NCI-H460 (cell line): Measurements from ENCODE around the gene TPM4. TPM values are rescaled to one million over a fixed set of nuclear protein-coding genes. Genes with fewer than 3 reads are reported as not detected.
"Not testable (repeated sequence)": the region's sequence is repeated elsewhere in the genome, so short reads cannot be mapped to it uniquely, and the experiment has no call there.

Experiments used
- DNase-seq: peaks from one replicate; pipeline ENCODE4 v3.0.0-alpha.2; 2016; ENCODE audit warnings: low read depth; ENCODE audit errors: extremely low read depth
- total RNA-seq: library from RNA; depleted of rRNA; stranded (reverse); fragments of >200 nt; shearing (Covaris generic); gene quantifications from 2 replicates; pipeline ENCODE4 v1.2.3, GENCODE V29; 2014

TPM4 gene
- total RNA-seq, 1 experiment from 2014 or later: 562 TPM

DNA sequence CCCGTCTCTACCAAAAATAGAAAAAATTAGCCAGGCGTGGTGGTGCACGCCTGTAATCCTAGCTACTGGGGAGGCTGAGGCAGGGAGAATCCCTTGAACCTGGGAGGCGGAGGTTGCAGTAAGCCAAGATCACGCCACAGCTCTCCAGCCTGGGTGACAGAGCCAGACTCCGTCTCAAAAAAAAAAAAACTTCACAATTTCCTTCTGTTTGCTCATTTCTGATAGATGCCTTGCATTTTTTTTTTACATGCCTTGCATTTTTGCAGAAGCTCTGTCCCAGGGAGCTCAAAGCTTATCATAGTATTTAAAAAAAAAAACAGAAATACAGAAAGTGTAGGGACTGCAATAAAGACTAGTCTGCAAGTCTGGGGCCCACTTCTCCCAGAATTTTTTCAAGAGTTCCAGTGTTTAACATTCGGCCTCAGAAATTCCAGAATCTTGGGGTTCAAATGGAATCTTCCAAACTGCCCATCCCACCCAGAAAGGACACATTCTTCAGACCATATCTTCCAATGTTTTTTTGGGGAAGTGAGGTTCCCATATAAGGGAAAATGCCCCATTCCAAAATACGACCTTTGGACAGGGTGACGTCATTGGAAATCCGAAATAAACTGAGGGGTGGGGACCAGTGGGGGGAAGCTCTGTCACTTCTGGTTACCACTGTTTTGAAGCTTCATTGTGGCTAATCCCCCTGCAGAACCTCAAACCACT, 18.2 kb downstream of the TPM4 start:
- DNase-seq: no peak

DNA sequence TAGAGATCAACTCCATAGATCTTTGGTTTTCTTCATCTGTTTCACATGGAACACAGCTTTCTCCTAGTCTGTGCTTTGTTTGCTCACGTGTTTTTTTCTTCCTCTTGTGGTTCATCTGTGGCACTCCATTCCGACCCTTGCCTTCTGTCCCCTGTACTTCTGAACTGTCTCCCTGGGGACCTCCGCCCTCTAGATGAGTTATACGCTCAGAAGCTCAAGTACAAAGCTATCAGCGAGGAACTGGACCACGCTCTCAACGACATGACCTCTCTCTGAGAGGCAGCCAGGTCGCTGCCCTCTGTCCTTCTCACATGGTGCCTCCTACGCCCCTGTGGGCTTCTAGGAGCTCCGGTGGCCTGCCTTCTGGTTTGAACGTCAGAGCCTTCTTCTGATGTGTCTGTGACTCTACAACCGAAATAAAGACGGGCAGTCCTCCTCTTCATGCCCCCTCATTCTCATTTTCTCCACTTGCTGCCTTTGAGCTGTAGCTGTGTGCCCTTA, 18.8 kb downstream of the TPM4 start:
- no peak for DNase-seq

DNA sequence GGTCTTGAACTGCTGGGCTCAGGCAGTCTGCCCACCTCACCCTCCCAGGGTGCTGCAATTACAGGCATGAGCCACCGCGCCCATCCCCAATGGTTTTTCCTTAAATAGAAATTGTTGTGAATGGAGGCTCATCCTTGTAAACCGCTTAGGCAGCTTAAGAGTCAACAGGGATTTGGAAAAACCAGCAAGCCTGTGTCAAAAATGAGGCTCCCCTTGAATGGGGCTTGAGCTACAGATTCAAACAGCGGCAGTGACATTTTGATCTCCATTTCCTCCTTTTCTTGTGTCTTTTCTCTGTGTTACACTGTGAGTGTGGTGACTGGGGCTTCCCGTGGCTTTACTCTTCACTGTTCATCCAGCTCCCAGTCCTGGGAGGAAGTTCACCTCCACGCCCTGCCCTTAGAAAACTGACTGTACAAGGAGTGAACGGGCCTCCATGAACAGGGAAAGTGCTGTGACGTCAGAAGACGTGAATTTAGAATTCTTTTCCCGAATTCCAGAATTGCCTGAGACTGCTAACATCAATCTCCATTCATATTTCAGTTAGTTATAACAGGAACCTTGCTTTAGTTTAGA, 20.1 kb downstream of the TPM4 start:
- no peak for DNase-seq

DNA sequence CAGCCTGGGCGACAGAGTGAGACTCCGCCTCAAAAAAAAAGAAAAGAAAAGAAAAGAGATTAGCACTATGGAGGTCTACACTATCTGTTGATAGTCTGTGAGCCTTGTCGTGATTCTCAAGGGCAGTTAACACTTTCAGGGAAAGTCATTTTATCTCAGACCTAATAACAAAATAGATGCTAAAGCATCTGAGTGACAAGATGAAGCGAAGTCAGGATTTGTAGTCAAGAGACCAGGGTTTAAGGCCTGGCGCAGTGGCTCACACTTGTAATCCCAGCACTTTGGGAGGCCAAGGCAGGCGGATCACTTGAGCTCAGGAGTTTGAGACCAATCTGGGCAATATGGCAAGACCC, 22.1 kb downstream of the TPM4 start:
- no peak for DNase-seq

DNA sequence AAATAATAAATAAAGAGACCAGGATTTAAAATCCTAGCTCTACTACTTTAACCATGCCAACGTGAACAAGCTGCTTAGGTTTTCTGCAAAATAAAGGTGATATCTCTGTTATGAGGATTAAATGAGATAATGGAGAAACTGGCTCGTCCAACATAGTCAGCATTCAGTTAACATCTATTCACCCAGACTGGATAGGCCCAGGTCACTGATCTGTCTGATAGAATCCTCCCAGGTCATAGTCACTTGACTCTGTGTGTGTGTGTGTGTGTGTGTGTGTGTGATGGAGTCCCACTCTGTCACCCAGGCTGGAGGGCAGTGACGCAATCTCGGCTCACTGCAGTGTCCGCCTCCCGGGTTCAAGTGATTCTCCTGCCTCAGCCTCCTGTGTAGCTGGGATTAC, 22.5 kb downstream of the TPM4 start:
- DNase-seq: no peak

DNA sequence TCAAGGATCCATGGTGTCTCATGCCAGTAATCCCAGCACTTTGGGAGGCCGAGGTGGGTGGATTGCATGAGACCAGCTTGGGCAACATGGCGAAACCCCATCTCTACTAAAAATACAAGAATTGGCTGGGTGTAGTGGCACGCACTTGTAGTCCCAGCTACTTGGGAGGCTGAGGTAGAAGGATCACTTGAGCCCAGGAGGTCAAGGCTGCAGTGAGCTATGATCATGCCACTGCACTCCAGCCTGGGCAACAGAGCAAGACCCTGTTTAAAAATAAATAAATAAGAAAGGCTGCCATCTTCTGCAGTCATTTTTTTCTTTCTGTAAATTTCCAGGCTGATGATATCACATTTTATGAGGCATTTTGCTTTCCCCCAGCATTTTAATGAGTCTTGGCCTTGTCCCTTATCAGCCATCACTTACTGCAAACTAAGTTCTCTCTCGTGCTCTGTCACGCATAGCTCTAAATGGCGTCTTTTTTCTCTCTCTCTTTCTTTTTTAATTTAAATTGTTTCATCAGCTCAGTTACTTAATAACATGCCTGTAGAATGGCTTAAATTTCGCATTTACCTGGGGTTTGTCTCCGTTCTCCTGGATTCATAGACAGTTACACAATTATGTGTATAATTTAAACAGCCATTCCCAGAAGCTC, 23.1 kb downstream of the TPM4 start:
- DNase-seq: not testable (repeated sequence)

- no peak for DNase-seq
These were observed 24.2 kb downstream of the TPM4 start for GRCh38 chr19:16100524-16100923.

DNA sequence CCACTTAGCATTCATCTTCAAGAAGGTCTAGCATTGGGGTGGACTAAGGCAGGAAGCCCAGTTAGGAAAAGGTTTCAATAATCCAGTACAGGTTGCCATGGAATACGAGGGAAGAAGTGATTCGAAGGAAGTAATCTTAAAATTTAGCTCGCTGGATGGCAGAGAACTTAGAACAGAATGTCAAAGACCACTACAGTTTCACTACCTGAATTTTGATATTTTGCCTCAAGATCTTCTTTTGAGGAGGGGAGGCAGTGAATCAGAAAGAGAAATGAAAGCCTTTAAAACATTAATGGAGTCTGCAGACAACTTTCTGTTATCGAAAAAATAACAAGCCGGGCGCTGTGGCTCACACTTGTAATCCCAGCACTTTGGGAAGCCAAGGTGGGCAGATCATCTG, 28.4 kb downstream of the TPM4 start:
- no peak for DNase-seq

- peak; percentile 20 for DNase-seq
These were observed 29.8 kb downstream of the TPM4 start for GRCh38 chr19:16106121-16106520.

DNA sequence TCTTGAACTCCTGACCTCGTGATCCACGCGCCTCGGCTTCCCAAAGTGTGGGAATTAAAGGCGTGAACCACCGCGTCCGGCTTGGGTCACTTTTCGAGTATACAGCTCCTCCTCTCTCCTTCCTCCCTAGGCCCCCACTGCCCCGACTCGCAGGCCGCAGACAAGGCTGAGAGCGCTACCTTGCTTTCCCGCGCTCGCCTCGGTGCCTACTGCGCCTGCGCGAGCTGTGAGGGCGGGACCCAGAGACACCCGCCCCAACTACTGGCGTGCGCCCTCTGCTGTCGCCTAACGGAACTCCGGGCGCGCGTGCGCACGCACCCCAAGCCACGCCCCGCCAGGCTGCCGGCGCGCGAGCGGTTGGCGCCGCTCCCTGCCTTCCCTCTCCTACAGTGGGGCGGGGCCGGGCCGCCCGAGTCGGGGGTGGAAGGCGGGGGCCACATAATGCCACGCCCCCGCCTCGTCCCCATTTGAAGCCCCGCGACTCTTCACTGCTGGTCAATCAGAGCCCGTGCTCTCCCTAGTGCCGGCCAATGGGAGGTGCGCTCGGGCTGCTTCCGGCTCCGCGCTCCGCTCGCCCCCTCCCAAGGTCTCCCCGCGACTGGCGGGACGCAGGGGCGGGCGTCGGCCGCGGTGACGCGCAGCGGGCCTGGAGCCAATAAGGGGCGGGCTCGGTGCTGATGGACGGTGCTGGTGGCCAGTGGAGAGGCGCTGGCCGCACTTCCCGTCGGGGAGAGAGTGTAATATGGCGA, 35.0 kb downstream of the TPM4 start, which contains the start of gene RAB8A:
Gene RAB8A (plus strand): TSS at position 730 of the 749 bp plus-strand sequence. CDS start 13 bp downstream, at position 743.
- DNase-seq: peak; percentile 97

DNA sequence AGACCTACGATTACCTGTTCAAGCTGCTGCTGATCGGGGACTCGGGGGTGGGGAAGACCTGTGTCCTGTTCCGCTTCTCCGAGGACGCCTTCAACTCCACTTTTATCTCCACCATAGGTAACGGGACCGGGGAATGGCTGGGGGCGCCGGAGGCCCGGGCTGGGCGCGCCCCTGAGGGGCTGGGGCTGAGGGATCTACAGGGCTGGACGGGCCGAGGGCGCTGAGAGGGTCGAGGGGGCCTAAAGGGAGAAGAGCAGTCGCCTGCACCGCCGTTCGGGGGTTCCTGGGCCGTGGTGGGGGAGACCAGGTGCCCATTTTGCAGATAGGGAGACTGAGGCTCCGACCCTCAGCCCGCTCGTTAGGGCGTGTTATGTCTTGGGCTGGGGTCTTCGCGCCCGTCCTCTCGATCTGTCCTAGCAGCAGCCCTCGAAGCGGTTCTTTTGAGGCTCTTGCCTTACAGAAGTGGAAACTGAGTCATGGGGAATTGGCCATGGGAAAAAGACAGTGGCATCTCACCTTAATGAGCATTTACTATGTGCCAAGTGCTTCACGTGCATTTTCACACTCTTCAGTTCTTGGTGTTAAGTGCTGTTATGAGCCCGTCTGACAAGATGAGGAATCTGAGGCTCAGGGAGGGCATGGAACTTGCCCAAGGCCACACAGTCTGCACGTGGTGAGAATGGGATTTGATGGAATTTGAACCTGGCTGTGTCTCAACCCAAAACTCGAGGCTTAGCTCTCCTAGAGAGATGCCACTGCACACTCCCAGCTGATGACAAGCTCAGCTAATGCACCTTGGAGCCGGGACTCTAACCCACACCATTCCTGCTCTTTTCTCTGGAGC, 35.8 kb downstream of the TPM4 start:
- no peak for DNase-seq

GRCh38 chr19:16112778-16113177, 36.5 kb downstream of the TPM4 start:
- no peak for DNase-seq

- no peak for DNase-seq
These were observed 37.4 kb downstream of the TPM4 start for GRCh38 chr19:16113727-16114126.

DNA sequence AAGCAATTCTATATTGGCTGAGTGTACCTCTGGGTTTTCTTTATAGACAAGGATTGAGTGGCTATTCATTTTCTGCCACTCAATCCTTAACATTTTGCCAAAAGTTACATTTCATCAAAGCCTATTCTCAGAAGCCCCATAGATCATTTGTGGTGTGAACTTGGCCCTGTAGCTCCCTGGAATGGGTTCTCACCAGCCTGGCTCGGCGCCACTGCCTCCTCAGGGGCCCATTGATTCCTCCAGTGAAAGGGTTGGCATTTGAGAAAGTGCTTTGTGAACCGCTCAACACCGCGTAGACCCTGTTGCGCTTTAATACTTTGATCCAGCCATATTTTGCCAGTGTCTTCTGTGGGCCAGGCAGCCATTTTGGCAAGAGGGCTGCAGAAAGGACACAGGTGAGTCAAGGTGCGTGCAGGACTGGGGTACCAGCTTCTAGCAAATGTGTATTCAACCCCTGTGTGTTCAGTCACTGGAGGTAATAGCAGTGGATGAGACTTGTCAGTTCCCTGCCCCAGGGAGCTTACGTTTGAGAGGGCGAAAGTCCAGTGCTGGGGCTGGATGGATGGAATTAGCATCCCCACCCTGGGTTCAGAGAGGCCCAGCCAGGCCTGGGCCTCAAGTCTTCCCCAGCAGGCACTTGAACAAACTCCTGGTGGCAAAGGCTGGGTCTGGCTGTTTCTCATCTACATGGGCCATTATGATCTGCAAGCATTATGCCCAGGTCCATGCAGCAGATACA, 39.2 kb downstream of the TPM4 start:
- no peak for DNase-seq

- no peak for DNase-seq
These were observed 39.8 kb downstream of the TPM4 start for GRCh38 chr19:16116067-16116466.

- no peak for DNase-seq
These were observed 41.3 kb downstream of the TPM4 start for GRCh38 chr19:16117594-16118033.

- DNase-seq: no peak
These were observed 42.3 kb downstream of the TPM4 start for GRCh38 chr19:16118489-16119033.

- DNase-seq: not testable (repeated sequence)
These were observed 43.0 kb downstream of the TPM4 start for GRCh38 chr19:16119075-16119857.
